Trophoblast cell (in vitro differentiated cells and primary cell): ENCODE results near the gene PTPRN2.
"Not testable (repeated sequence)": the region's sequence is repeated elsewhere in the genome, so short reads cannot be mapped to it uniquely, and the experiment has no call there.

Experiments
- DNase-seq, 2 donors: peaks; one replicate each; pipeline ENCODE4 v3.0.0-alpha.2; 2016
- H2AFZ ChIP-seq: 2 replicates; pipeline ENCODE4 v1.6.1; 2013; ENCODE audit warnings: low read length, moderate library complexity, mild to moderate bottlenecking; ENCODE audit not compliant: insufficient read depth, poor library complexity
- H2AK5ac ChIP-seq: 2 replicates; pipeline ENCODE4 v1.6.1; 2013; ENCODE audit warnings: mild to moderate bottlenecking, low read length
- H2BK120ac ChIP-seq: 2 replicates; pipeline ENCODE4 v1.6.1; 2013; ENCODE audit warnings: low read length, mild to moderate bottlenecking, moderate library complexity; ENCODE audit not compliant: insufficient read depth, poor library complexity
- H2BK12ac ChIP-seq: 2 replicates; pipeline ENCODE4 v1.6.1; 2013; ENCODE audit warnings: mild to moderate bottlenecking, low read length, moderate library complexity
- H2BK5ac ChIP-seq: 2 replicates; pipeline ENCODE4 v1.6.1; 2013; ENCODE audit warnings: low read length, low read depth, moderate library complexity, mild to moderate bottlenecking; ENCODE audit not compliant: poor library complexity
- H3K14ac ChIP-seq: 2 replicates; pipeline ENCODE4 v1.6.1; 2013; ENCODE audit warnings: mild to moderate bottlenecking, low read length
- H3K18ac ChIP-seq: 2 replicates; pipeline ENCODE4 v1.6.1; 2013; ENCODE audit warnings: mild to moderate bottlenecking, low read length
- H3K23ac ChIP-seq: 2 replicates; pipeline ENCODE4 v1.6.1; 2013; ENCODE audit warnings: low read length
- H3K27ac ChIP-seq: 2 replicates; pipeline ENCODE4 v1.5.1; 2013; ENCODE audit warnings: low read depth, mild to moderate bottlenecking, inconsistent platforms, low read length, moderate library complexity
- H3K27me3 ChIP-seq: 2 replicates; pipeline ENCODE4 v1.6.1; 2013; ENCODE audit warnings: inconsistent platforms, mild to moderate bottlenecking, low read length, moderate library complexity; ENCODE audit not compliant: insufficient read depth
- H3K36me3 ChIP-seq, 2 experiments: 1 replicate in 1 of 2; 2 replicates in 1 of 2; pipeline ENCODE4 v1.6.1; 2013; ENCODE audit warnings: low read length in 2 of 2, mild to moderate bottlenecking in 2 of 2, moderate library complexity in 1 of 2; ENCODE audit not compliant: insufficient read depth in 2 of 2, control insufficient read depth in 1 of 2
- H3K4ac ChIP-seq: 2 replicates; pipeline ENCODE4 v1.6.1; 2013; ENCODE audit warnings: low read depth, mild to moderate bottlenecking, low read length, moderate library complexity
- H3K4me1 ChIP-seq, 2 experiments: 1 replicate in 1 of 2; 2 replicates in 1 of 2; pipeline ENCODE4 v1.6.1; 2013; ENCODE audit warnings: low read length in 2 of 2, mild to moderate bottlenecking in 2 of 2, moderate library complexity in 1 of 2; ENCODE audit not compliant: insufficient read depth in 2 of 2, control insufficient read depth in 1 of 2
- H3K4me2 ChIP-seq: 2 replicates; pipeline ENCODE4 v1.6.1; 2013; ENCODE audit warnings: inconsistent platforms, mild to moderate bottlenecking, low read length, moderate library complexity
- H3K4me3 ChIP-seq: 2 replicates; pipeline ENCODE4 v1.5.1; 2013; ENCODE audit warnings: mild to moderate bottlenecking, low read depth, low read length, inconsistent platforms
- H3K79me1 ChIP-seq: one replicate; pipeline ENCODE4 v1.6.1; 2013; ENCODE audit warnings: low read length
- H3K79me2 ChIP-seq: 2 replicates; pipeline ENCODE4 v1.6.1; 2013; ENCODE audit warnings: low read length, mild to moderate bottlenecking; ENCODE audit not compliant: control insufficient read depth, insufficient read depth, poor library complexity
- H3K9ac ChIP-seq: 2 replicates; pipeline ENCODE4 v1.6.1; 2013; ENCODE audit warnings: mild to moderate bottlenecking, low read length
- H3K9me3 ChIP-seq: 2 replicates; pipeline ENCODE4 v1.6.1; 2013; ENCODE audit warnings: low read depth, mild to moderate bottlenecking, control low read depth, inconsistent platforms, low read length; ENCODE audit not compliant: insufficient read depth
- H4K12ac ChIP-seq: 2 replicates; pipeline ENCODE4 v1.6.1; 2013; ENCODE audit warnings: low read depth, mild to moderate bottlenecking, low read length, moderate library complexity
- H4K8ac ChIP-seq: 2 replicates; pipeline ENCODE4 v1.6.1; 2013; ENCODE audit warnings: low read depth, mild to moderate bottlenecking, low read length, moderate library complexity
- H4K91ac ChIP-seq: one replicate; pipeline ENCODE4 v1.6.1; 2013; ENCODE audit warnings: low read depth, mild to moderate bottlenecking, low read length, moderate library complexity
- WGBS: extraction: QIAGEN DNeasy Blood & Tissue Kit; methylation state at CpG from one replicate; pipeline ENCODE4 v1.1.7; 2013; ENCODE audit warnings: missing lambda C conversion rate; ENCODE audit not compliant: insufficient read length, insufficient coverage; ENCODE audit errors: extremely low coverage; 5-methylcytosine and 5-hydroxymethylcytosine counted together

PTPRN2 gene

GRCh38 chr7:158331826-158332450, 255.7 kb downstream of the PTPRN2 start:
- not testable (repeated sequence) for H2AK5ac ChIP-seq, H2BK120ac ChIP-seq, H2BK5ac ChIP-seq, H2AFZ ChIP-seq, H4K91ac ChIP-seq, DNase-seq, H3K36me3 ChIP-seq, H3K23ac ChIP-seq, H3K14ac ChIP-seq, H3K4me2 ChIP-seq, H2BK12ac ChIP-seq, H3K27ac ChIP-seq, H3K4ac ChIP-seq, H3K79me2 ChIP-seq, H3K4me3 ChIP-seq, H3K18ac ChIP-seq, H3K79me1 ChIP-seq, H3K4me1 ChIP-seq, H4K12ac ChIP-seq, H3K9ac ChIP-seq, H3K27me3 ChIP-seq, H4K8ac ChIP-seq
- no CpG with 5 or more reads among the region's 18 CpGs for WGBS
- H3K9me3 ChIP-seq = peaks cover 35% of the 10 kb centered on the region

- Histone ChIP-seq H3K18ac (no peak overlapping the region), H2BK5ac (no peak overlapping the region), H4K8ac (no peak overlapping the region), H3K27me3 (peaks cover 1% of the 10 kb centered on the region), H3K23ac (no peak overlapping the region), H3K4ac (no peak overlapping the region), H4K91ac (no peak overlapping the region), H3K4me3 (no peak overlapping the region), H3K36me3 (no peaks in the 10 kb centered on the region), H4K12ac (no peak overlapping the region), H3K14ac (no peak overlapping the region), H3K4me1 (no peaks in the 10 kb centered on the region), H3K9me3 (peaks cover 44% of the 10 kb centered on the region), H3K4me2 (no peak overlapping the region), H3K9ac (no peak overlapping the region), H2AK5ac (no peak overlapping the region), H3K79me2 (no peaks in the 10 kb centered on the region), H2BK120ac (no peak overlapping the region), H3K79me1 (no peaks in the 10 kb centered on the region), H2AFZ (no peak overlapping the region), H3K27ac (no peak overlapping the region), H2BK12ac (no peak overlapping the region)
- DNase-seq = no peak
- WGBS = no CpG with 5 or more reads among the region's 13 CpGs
Measured at GRCh38 chr7:158329686-158330085, 257.9 kb downstream of the PTPRN2 start.

DNA sequence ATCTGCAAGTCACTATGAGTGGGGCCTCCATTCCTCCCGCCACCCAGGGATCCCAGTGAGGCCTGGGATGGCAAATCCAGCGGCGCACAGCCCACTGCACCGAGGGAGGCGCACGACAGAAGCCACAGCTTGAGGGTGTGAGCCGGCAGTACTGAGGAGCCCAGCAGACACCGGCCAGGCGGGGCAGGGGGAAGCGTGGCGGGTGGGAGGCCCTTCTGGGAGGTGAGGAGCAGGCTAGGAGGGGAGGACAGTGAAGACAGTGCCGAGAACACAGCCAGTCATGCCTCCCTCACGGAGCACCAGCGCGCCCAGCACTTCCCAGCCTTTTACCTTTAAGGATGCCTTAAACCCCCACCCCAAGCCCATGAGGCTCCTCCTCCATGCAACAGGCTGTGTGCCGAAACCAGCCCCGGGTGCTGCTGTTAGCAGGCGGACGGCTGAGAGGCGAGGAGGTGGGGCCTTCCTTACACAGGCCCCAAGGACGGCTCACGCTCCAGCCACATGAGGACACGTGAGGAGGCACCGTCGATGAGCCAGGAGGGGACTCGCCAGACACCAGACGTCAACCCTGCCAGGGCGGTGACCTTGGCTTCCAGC, 258.5 kb downstream of the PTPRN2 start:
- Histone ChIP-seq H4K8ac (no peak overlapping the region), H3K27ac (no peak overlapping the region), H3K4me2 (no peak overlapping the region), H2AFZ (no peak overlapping the region), H2BK12ac (no peak overlapping the region), H3K79me1 (no peaks in the 10 kb centered on the region), H3K9ac (no peak overlapping the region), H3K4me1 (no peaks in the 10 kb centered on the region), H2BK120ac (no peak overlapping the region), H3K79me2 (no peaks in the 10 kb centered on the region), H4K12ac (no peak overlapping the region), H3K18ac (no peak overlapping the region), H2BK5ac (no peak overlapping the region), H3K4me3 (no peak overlapping the region), H3K9me3 (peaks cover 45% of the 10 kb centered on the region), H3K36me3 (no peaks in the 10 kb centered on the region), H3K27me3 (peaks cover 1% of the 10 kb centered on the region), H3K4ac (no peak overlapping the region), H2AK5ac (no peak overlapping the region), H3K14ac (no peak overlapping the region), H4K91ac (no peak overlapping the region), H3K23ac (no peak overlapping the region)
- no peak for DNase-seq
- no CpG with 5 or more reads among the region's 28 CpGs for WGBS

- H2BK5ac ChIP-seq = no peak overlapping the region
- H2BK12ac ChIP-seq = no peak overlapping the region
- H3K27me3 ChIP-seq = peaks cover 1% of the 10 kb centered on the region
- no CpG with 5 or more reads among the region's 16 CpGs for WGBS
- peaks cover 50% of the 10 kb centered on the region for H3K9me3 ChIP-seq
- H3K27ac ChIP-seq = no peak overlapping the region
- H3K4me3 ChIP-seq = no peak overlapping the region
- no peaks in the 10 kb centered on the region for H3K4me1 ChIP-seq
- no peak overlapping the region for H3K23ac ChIP-seq
- no peak overlapping the region for H4K12ac ChIP-seq
- no peak overlapping the region for H2AK5ac ChIP-seq
- H4K91ac ChIP-seq = no peak overlapping the region
- H3K79me2 ChIP-seq = no peaks in the 10 kb centered on the region
- no peak overlapping the region for H3K4ac ChIP-seq
- H3K14ac ChIP-seq = no peak overlapping the region
- no peak overlapping the region for H3K9ac ChIP-seq
- no peaks in the 10 kb centered on the region for H3K36me3 ChIP-seq
- H3K79me1 ChIP-seq = no peaks in the 10 kb centered on the region
- no peak overlapping the region for H2AFZ ChIP-seq
- H3K4me2 ChIP-seq = no peak overlapping the region
- no peak overlapping the region for H3K18ac ChIP-seq
- H4K8ac ChIP-seq = no peak overlapping the region
- DNase-seq = no peak
- H2BK120ac ChIP-seq = no peak overlapping the region
Measured at GRCh38 chr7:158328376-158329013, 259.1 kb downstream of the PTPRN2 start.
